PFSK-1 (cell line): ENCODE measurements around the gene ZC3H7A.

Experiments used
- FOXP2 ChIP-seq: optimal IDR thresholded peaks from 2 replicates; pipeline ENCODE3; 2011; ENCODE audit warnings: borderline replicate concordance, control low read depth, inconsistent platforms; ENCODE audit not compliant: insufficient read depth; ENCODE audit errors: extremely low read length, extremely low read depth
- POLR2AphosphoS5 ChIP-seq: IDR thresholded peaks from 2 replicates; pipeline ENCODE4 v1.6.1; 2012; ENCODE audit warnings: low read depth, mild to moderate bottlenecking, control low read depth, low read length, moderate library complexity
- SIN3A ChIP-seq: IDR thresholded peaks from 2 replicates; pipeline ENCODE4 v1.6.1; 2012; ENCODE audit warnings: mild to moderate bottlenecking, low read length, moderate library complexity, borderline replicate concordance; ENCODE audit not compliant: insufficient read depth
- TAF1 ChIP-seq: IDR thresholded peaks from 2 replicates; pipeline ENCODE4 v1.6.1; 2012; ENCODE audit warnings: low read length, control low read depth, borderline replicate concordance; ENCODE audit not compliant: insufficient read depth
- TF ChIP-seq, protein P1 (sequence below), 2 experiments: IDR thresholded peaks; 2 replicates each; pipeline versions ENCODE4 v1.6.1 to v1.8.0; 2011 to 2012; ENCODE audit warnings: low read depth in 2 of 2, low read length in 2 of 2, control low read depth in 1 of 2, inconsistent platforms in 1 of 2, mild to moderate bottlenecking in 1 of 2, moderate library complexity in 1 of 2; ENCODE audit not compliant: insufficient read depth in 1 of 2

ZC3H7A gene

GRCh38 chr16:11762431-11762830 lies 34.6 kb downstream of the ZC3H7A start:
- TF ChIP-seq SIN3A: no peak
- TF ChIP-seq, protein P1, sequence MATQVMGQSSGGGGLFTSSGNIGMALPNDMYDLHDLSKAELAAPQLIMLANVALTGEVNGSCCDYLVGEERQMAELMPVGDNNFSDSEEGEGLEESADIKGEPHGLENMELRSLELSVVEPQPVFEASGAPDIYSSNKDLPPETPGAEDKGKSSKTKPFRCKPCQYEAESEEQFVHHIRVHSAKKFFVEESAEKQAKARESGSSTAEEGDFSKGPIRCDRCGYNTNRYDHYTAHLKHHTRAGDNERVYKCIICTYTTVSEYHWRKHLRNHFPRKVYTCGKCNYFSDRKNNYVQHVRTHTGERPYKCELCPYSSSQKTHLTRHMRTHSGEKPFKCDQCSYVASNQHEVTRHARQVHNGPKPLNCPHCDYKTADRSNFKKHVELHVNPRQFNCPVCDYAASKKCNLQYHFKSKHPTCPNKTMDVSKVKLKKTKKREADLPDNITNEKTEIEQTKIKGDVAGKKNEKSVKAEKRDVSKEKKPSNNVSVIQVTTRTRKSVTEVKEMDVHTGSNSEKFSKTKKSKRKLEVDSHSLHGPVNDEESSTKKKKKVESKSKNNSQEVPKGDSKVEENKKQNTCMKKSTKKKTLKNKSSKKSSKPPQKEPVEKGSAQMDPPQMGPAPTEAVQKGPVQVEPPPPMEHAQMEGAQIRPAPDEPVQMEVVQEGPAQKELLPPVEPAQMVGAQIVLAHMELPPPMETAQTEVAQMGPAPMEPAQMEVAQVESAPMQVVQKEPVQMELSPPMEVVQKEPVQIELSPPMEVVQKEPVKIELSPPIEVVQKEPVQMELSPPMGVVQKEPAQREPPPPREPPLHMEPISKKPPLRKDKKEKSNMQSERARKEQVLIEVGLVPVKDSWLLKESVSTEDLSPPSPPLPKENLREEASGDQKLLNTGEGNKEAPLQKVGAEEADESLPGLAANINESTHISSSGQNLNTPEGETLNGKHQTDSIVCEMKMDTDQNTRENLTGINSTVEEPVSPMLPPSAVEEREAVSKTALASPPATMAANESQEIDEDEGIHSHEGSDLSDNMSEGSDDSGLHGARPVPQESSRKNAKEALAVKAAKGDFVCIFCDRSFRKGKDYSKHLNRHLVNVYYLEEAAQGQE (IDR thresholded peaks at IDR 0.05; ENCODE audit: insufficient read depth in 1 of 2, low read depth in 2 of 2, low read length in 2 of 2): no peak
- no peak for TF ChIP-seq TAF1
- no peak for TF ChIP-seq FOXP2
- TF ChIP-seq POLR2AphosphoS5: no peak

GRCh38 chr16:11759997-11760396 lies 37.1 kb downstream of the ZC3H7A start:
- TF ChIP-seq, protein P1 (IDR thresholded peaks at IDR 0.05; ENCODE audit: insufficient read depth in 1 of 2, low read depth in 2 of 2, low read length in 2 of 2): no peak
- TF ChIP-seq POLR2AphosphoS5 (no peak), TAF1 (no peak), SIN3A (no peak), FOXP2 (no peak)

DNA sequence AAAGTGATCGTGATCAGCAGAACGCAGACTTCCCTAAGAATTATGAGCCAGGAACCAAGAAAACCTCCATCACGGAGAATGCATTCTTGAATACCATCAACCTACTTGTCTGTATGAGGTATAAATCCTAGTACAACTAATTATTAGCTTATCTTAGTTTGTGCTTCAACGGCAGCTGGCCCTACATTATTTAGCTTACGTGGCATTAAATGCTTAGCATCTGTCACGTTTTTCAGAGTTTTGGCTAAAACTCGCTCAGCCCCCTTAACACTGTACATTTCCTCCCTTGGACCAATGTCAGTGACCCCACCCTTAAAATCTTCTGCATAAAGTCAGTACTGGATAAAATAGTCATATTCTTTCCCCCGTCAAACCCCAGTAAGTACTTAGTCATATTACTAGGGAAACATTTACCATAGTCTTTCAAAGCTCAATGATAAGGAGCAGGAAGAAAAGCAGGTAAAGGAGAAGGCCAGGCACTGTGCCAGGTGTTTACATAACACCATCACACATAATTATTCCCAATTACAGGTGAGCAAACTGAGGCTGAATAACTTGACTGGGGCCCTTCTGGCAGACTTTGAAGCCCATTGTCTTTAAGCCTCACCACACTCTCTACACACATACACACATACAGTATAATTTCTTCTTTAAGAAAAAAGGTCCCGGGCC lies 37.8 kb downstream of the ZC3H7A start:
- TF ChIP-seq FOXP2 (no peak), TAF1 (no peak), SIN3A (no peak), POLR2AphosphoS5 (no peak)
- TF ChIP-seq, protein P1 (IDR thresholded peaks at IDR 0.05; ENCODE audit: insufficient read depth in 1 of 2, low read depth in 2 of 2, low read length in 2 of 2): no peak

GRCh38 chr16:11757671-11758545 lies 39.1 kb downstream of the ZC3H7A start:
- TF ChIP-seq FOXP2: no peak

DNA sequence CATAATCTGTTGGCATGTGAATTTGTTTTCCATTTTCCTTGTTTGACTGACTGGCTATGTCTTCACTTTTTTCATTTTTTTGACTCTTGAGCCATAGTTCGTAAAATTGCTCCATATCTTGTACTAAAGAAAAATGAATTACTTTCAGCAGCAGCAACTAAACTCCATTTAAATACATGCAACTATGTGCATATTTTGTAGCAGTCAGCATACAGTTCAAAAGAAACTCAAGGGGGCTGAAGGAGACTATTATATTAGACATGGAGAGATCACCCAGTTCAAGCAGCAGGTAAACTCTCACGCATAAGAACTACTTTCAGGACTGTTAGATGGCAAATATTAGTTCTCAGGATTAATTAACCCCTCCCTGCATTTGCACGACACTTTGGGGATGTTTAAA lies 40.8 kb downstream of the ZC3H7A start:
- TF ChIP-seq POLR2AphosphoS5 (no peak), SIN3A (no peak), FOXP2 (no peak), TAF1 (no peak)
- TF ChIP-seq, protein P1 (IDR thresholded peaks at IDR 0.05; ENCODE audit: insufficient read depth in 1 of 2, low read depth in 2 of 2, low read length in 2 of 2): no peak
